A673 (cell line): Measurements from ENCODE around the gene TRAK1.

Source experiments
- CTCF ChIP-seq: fragments of 300-800, 200-600 bp; sonication (generic); conservative IDR thresholded peaks from 2 replicates; pipeline ENCODE4 v1.5.1; 2017; ENCODE audit warnings: low read depth, mild to moderate bottlenecking, antibody characterized with exemption, low read length, moderate library complexity, mixed read lengths
- EZH2 ChIP-seq: fragments of 200-600 bp; sonication (generic); IDR thresholded peaks from 2 replicates; pipeline ENCODE4 v1.6.1; 2017; ENCODE audit warnings: borderline replicate concordance, low read depth, mild to moderate bottlenecking, mixed read lengths, antibody characterized with exemption, low read length; ENCODE audit not compliant: poor library complexity, severe bottlenecking

- no peak for TF ChIP-seq CTCF
- TF ChIP-seq EZH2: no peak
Measured at GRCh38 chr3:42157540-42158538, 66.7 kb downstream of the TRAK1 start.
